NCI-H1092 treated with DMSO at 0.1 percent for 48 hours (cell line): ENCODE results near the gene CD58.
"Not testable (repeated sequence)": the region's sequence is repeated elsewhere in the genome, so short reads cannot be mapped to it uniquely, and the experiment has no call there.

Experiments used
- DNase-seq: peaks from one replicate; lab custom pipeline; 2025; lab: John Stamatoyannopoulos, UW

CD58 gene

DNA sequence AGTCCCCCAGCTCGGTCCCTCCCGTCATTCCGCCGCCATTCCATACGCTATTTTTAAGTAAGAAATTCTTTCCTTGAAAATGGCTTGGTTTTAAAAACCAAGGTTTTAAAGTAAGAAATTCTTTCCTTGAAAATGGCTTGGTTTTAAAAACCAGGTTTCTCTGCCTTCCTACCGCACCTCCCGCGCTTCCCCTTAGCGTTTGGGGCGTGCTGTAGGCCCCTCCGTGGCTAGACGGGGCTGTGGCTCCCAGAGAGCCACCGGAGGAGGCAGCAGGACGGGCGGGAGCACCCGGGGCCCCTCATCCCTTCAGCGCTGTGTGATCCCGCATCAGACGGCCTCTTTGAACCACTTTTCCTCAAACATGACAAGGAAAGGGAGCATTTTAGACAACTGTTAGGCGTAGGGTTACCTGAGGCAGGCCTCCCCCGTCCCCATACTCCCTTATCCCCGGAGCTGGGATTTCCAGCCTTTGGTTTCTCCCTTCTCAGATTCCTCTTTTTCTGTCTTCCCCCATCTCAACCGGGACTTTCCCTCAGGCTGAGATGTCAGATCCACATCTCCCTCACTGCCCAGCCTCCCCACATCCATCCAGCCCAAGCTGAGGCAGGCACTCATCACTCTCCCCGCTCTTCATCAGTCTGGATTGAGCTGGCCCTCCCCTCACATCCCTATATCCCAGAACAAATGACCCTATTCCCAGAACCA is 541 bp upstream of the CD58 start:
- DNase-seq, result no peak

DNA sequence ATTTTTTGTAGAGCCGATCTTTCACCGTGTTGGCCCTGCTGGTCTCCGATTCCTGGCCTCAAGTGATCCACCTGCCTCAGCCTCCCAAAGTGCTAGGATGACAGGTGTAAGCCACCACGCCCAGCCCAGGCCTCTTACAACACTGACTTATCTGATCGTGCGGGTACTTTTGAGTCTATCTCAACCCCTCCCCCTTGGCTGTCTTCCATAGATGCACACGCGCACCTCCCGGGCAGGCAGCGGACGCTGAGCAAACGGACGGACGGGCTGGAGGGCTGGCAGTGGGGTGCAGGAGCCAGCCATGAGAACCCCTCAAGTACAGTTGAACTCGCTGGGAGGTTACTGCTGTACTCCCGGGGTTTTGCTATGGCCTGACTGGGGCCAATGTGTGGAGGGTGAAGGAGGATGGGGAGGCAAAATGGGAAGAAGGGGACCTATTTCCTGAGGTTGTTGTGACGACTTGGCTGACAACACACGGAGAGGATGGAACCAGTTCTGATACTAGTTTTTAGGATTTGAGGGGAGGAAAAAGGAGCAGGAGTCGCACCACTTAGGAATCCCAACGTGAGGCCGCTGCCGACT is 959 bp downstream of the CD58 start:
- no peak for DNase-seq

DNA sequence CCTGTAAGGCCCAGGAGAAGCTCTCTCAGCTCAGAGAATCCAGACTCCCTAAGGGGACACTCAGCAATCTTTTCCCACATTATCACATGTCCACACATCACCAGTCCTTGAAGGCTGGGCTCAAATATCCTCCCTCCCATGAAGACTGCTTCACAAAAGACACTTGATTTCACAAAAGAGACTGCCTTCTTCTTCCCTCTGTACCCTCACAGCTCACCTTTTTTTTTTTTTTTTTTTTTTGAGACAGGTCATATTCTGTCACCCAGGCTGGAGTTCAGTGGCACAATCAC is 1.5 kb downstream of the CD58 start:
- no peak for DNase-seq

DNA sequence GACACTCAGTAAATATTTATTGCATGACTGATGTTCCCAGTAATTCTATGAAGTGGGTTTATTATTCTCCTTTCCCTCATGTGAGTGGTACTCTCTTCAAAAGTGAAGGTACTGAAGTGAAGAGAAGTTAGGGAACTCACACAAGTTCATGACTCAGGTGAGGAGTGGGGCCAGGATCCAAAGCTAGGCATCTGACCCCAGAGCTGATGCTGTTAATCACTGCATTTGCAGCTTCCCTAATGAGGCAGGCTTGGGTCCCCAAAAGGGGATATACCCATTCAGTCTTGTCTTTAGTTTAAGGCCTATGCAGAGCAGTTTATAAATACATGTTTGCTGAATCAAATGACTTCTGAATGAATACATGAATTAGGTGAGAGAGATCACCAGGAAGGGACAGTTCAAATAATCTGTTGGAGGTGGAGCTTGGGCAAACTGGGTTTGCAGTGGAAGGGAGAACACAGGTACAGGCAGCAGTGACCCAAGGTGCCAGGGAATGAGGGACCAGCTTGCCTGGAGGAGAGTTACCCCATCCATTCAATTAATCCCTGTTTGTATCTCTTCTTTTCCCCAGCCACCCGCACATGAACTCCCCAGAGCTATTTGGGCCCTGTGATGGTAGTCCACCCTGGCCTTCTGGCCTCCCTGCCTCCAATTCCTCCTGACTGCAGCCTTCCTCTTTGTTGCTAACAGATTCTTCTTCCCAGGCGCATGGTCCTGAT is 2.0 kb downstream of the CD58 start:
- DNase-seq, result no peak

DNA sequence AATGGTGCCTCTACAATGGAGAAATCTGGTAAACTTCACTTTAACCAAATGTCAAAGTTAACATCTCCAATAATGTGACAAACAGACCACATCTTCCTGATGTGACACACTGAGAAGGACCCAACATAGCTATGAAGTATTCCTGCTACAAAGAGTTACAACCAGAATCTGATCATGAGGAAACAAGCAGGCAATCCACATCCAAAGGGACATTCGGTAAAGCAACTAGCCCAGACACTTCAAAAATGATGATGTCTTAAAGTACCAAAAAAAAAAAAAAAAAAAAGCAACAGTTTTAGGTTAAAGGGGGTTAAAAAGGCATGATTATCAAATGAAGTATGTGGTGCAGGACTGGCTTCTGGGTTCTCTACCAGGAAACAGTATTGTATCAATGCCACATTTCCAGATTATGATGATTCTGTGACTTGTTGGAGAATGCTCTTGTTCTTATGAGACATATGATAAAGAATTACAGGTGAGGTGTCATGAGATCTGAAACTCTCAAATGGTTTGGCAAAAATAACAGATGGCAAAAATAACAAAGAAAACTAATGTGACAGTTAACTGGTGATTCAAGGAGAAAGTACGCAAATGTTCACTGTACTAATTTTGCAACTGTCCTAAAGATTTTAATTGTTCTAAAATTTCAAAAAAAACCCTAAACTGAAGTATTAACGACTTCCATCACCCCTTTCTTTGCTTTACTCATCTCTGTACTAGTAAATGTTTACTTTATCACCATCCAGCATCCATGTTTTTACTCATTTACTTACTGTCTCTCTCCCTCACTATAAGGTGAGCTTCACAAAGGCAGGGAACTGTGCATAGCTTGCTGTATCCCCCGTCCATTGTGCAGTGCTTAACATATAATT is 2.8 kb downstream of the CD58 start:
- no peak for DNase-seq

DNA sequence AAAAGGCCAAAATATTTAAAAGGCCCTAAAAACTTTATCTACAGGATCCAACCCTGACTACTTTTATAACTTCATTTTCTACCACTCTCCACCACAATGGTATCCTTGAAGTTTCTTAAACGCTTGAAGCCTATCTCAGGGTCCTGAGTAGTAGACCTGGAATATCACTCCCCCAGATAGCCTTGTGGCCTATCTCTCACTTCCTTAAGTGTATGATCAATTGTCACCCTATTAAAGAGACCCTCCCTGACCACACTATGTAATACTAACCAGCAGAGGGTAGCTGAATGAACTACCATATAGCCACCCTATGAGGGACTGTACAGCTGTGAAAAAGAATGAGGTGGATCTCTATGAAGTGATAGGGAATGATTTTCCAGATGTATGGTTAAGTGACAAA is 5.6 kb downstream of the CD58 start:
- DNase-seq, result no peak

DNA sequence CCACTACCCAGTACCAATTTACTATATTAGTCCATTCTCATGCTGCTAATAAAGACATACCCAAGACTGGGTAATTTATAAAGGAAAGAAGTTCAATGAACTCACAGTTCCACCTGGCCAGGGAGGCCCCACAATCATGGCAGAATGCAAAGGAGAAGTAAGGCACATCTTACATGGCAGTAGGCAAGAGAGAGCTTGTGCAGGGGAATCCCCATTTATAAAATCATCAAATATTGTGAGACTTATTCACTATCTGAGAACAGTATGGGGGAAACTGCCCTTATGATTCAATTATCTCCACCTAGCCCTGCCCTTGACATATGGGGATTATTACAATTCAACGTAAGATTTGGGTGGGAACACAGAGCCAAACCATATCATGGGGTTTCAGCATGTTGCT is 6.4 kb downstream of the CD58 start:
- DNase-seq, result no peak

DNA sequence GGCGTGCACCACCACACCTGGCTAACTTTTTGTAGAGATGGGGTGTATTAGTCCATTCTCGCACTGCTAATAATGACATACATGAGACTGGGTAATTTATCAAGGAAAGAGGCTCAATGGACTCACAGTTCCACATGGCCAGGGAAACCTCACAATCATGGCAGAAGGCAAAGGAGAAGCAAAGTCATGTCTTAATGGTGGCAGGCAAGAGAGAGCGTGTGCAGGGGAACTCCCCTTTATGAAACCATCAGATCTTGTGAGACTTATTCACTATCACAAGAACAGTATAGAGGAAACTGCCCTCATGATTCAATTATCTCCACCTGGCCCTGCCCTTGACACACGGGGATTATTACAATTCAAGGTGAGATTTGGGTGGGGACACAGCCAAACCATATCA is 8.4 kb downstream of the CD58 start:
- DNase-seq, result not testable (repeated sequence)

DNA sequence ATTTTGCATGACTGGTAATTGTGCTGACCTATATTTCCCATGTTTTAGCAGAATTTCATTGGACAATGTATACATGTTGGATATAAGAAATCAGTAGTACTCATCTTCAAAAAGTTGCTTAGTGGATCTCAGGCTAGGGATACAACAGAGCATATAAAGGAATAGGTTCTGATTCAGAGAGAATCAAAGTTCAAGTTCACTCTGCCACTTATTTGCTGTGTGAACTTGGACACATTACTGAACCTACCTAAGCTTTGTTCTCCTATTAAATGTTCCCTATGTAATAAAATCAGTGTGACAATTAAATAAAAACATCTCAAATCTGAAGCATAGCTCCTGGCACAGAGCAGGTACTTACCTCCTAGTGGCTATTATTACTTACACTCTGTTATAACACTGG is 9.3 kb downstream of the CD58 start:
- DNase-seq, result no peak

DNA sequence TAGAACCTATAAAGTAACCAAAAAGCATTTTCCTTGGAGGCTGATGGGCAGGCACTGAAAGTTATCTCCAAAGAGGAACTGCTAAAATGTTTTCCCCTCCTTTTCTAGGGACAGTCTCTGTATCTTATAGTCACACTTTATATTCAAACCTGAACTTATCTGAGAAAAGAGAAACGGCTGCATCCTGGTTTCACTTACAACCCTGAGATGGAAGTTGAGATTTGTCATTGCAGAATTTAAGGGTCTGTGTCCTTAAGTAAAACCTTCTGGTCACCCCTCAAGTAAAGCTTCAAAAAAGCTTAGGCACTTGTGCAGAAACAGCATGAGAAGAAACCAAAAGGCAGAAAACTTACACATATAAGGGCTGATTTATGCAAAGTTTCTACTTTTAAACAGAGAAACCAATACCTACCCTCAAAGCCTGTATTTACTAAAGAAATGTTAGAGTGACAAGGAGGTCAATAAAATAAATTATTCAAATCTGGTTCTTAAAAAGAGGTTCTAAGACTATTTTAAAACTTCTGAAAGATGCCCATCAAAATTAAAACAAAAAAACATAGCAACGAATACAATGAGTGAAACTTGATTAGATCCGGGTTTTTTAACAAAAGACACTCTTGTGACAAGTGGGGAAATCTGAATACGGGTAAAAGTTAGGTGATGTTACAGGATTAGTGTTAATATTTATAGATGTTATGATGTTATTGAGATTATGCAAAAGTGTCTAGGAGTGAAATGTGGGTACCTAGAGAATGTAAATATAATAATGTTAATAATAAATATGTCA is 9.9 kb downstream of the CD58 start:
- DNase-seq, result no peak

DNA sequence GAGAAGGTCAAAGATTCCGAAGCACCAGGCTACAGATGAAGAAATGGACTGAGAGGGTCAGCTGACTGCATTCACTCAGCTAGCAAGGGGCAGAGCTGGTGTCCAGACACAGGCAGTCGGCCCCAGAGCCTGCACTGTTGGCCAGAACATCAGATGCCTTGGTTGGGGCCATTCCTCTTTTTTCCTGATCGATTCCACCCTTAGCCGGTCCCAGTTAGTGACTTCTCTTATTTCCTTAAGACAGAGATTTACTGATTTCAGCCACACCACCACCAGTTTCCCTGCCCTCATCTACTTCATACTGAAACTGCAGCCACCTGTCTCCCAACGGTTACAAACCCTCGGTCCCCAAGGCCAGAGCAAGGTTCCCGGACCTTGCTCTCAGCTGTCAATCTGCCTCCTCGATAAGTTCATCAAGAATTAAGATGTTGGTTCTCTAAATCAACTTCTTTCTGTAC is 11.5 kb downstream of the CD58 start:
- DNase-seq, result no peak

DNA sequence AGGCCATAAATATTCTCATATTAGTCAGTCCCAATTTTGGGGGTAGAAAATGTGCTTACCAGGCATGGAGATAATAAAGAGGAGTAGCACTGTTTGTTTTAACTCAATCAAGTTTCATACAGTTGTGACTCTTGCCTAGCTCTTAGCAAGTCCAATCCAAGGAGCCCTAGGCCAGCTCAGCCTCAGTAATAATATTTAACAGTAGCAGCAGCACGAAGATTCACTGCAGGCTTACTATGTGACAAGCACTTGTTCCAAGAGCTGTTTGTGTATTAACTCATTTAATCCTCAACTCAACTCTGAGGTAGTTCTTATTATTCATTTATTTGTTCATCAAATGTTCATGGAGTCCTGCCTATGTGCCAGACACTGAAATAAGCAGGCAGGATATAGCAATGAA is 12.3 kb downstream of the CD58 start:
- no peak for DNase-seq

DNA sequence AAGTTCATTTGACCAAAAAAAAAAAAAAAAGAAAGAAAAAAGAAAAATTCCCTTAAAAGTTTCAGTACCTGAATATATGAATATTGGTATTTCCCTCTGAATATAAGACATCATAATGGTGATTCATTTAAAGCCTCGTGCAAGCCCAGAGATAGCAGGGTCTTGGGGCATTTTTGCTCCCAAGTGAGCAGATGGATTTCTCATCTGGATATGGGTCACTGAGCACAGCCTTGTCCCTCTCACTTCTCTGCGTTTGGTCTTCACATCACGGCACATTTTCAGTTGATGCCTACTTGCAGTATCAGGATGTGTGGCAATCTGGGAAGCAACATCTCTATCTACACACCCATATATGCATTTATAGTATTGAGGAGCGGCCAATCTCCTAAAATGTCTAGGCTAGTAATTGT is 12.7 kb downstream of the CD58 start:
- DNase-seq, result no peak

DNA sequence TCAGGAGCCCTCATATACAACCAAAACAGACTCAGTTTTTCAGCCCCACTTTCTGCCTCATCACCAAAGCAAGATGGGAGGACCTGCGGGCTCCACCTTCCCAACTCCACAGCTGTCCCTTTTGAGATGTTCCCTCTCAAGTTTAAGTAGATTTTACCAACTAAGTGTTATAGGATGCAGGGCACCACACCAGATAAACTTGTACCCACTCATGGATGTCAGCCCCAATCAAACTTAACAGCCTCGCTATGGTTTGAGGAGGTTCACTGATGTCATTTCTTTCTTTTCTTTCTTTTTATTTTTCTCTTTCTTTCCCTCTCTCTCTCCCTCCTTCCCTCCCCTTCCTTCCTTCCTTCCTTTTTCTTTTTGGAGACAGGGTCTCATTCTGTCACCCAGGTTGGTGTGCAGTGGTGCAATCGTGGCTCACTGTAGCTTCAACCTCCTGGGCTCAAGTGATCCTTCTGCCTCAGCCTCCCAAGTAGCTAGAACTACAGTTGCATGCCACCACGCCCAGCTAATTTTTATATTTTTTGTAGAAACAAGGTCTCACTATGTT is 13.4 kb downstream of the CD58 start:
- DNase-seq, result no peak

DNA sequence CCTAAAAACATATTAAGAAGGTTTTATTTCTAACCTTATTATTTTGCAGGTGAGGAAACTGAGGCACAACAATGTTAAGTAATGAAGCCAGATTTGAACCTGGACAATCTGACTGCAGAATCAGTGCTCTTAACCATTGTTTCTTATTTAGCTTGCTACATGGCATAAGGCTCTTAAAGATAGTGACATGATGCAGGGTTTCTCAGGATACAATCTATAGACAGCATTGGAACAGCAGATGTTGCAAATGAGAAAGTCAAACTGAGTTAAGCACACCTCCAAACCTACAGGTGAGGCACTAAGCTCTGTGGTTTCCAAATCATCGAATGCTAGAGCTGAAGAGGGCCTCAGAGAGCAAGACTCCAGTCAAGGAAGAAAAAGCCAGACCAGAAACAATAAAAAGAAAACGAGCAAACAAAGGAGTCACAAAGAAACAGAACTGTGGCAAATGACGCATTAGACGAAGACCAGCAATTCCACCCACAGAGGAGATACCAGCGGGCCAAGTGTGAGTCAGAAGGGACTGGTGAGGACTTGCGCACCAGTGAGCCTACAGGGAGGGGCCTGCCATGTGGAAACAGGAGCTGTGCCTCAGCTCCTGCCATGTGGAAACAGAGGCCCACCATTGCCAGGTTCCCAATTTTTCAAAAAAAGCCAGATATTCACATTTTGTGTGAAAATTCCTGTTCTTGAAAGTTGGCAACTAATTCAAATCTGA is 14.4 kb downstream of the CD58 start:
- DNase-seq, result no peak

DNA sequence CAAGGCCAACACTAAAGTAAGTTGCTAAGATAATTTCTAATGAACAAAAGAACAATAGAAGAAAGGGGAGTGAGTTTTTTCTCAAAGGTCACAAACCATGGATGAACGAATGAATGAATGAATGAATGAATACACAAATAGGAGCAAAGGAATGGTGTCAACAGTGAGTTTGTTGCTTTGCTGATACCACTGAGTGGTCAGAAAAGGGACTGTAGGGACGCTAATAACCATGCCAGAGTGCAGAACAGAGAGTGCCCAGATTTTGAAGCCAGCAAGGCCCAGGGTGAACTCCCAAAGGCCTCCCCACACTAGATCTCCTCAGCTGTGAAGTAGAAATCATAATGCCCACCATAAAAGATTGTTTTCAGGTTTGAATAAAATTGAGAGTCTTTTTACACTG is 15.9 kb downstream of the CD58 start:
- no peak for DNase-seq

DNA sequence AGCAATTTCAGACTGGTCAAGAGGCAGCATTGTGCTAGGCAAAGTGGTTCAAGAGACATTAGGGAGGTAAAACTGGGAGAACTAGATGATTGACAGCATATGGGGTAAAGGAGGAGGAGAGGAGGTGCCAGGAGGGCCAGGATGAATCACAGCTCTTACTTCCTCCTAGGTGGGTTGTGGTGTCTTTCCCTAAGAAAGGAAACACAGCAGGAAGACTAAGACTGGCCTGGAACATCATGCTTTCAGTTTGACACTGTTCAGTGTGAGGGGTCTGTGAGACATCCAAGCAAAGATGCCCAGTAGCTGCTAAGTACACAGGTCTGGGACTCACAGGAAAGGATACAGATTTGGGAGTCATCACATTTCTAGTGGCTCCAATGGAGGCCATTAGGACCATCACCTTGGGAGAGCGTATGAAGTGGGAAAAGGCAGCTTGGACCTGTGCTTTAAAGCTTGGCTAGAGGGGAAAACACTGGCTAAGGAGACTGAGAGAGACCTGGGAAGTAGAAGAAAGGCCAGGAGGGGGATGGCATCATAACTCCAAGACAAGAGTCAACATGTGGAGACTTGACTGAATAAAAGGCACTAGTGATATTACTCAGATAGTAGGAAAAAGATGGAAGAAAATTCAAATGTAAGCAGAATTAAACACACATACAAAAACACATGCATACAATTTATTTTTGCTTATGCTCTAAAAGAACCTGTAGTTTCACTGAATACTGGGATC is 17.3 kb downstream of the CD58 start:
- DNase-seq, result no peak

DNA sequence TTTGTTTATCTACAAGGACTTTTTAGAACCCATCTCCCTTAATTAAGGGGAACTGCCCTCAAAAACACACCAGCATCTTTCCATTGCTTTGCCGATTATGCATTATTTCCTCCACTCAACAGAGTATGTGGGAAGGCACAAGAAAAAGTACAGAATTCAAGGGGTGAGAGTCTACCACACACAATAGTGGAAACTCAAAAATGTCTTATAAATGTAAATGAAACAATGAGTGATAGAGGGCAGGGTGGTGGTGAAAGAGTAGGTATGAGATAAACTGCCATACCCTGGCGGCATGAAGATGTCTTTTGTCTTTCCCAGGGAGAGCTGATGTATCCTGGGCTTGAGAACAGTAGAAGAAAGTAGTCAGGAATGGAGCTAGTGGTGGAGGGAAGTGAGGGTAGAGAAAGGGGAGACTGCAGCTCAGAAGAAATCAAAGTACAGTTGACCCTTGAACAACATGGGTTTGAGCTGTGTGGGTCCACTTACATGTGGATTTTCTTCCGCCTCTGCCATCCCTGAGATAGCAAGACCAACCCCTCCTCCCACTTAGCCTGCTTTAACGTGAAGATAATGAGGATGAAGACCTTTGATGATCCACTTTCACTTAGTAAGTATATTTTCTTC is 24.4 kb downstream of the CD58 start:
- DNase-seq, result no peak

DNA sequence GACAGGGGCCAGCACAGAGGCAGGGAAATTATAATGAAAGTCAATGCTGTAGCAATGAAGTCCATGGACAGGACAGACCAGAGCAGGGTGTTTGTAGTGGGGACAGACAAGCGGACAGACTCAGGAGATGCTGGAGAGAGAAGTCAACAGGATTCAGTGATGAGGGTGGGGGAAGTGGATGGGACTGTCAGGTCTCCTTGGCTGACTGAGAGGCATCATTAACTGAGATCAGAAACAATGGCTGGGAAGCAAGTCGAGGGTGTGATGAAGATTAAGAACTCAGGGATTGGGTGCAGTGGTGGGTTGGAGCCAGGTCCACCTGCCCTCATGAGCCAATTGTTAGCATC is 25.5 kb downstream of the CD58 start:
- no peak for DNase-seq
